Measurements from ENCODE around the gene UFSP1.
"Not testable (repeated sequence)": the region's sequence is repeated elsewhere in the genome, so short reads cannot be mapped to it uniquely, and the experiment has no call there.

UFSP1 gene

GRCh38 chr7:100888988-100889750, at the start of gene UFSP1:
Gene UFSP1 (minus strand): TSS chr7:100889715. CDS start chr7:100889271, 444 bp downstream.
- DNase-seq, result peak; percentile 23

GRCh38 chr7:100936167-100936566, 46.7 kb upstream of the UFSP1 start:
- DNase-seq, result not testable (repeated sequence)

- not testable (repeated sequence) for DNase-seq
These were observed 45.9 kb upstream of the UFSP1 start for GRCh38 chr7:100935381-100935780.

DNA sequence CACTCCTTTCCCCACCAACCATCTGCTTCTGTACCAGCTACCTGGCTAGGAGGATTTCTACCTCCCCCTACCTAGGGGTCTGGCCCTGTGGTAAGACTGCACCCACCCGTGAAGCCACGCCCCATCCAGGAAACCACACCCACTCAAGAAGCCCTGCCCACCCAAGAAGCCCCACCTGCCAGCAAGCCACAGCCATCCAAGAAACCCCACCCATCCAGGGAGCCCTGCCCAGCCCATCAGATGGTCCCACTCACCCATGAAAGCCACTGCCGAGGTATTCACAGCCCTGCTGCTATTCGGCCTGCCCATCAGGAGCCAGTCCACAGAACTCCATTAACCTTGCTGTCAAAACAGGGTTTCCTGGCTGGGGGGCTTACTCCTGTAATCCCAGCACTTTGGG, 44.2 kb upstream of the UFSP1 start:
- DNase-seq, result no peak

DNA sequence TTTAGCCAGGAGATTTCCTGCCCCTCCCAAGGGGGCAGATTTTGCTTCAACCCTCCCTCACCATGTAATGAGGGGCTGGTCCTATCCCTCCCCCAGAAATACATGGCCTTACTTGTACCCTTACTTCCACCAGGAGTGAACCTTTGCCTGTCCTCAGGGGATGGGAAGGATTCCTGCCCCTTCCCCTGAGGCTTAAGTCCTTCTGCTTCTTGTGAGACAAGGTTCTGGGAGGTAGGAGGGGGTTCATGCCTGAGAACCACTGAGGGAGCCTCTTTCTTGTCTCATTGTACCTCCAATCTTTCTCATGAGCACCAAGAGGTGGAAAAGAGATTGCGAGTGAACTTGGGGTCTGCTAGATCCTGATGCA, 40.3 kb upstream of the UFSP1 start:
- no peak for DNase-seq

GRCh38 chr7:100923616-100924015, 34.1 kb upstream of the UFSP1 start:
- DNase-seq, result not testable (repeated sequence)

DNA sequence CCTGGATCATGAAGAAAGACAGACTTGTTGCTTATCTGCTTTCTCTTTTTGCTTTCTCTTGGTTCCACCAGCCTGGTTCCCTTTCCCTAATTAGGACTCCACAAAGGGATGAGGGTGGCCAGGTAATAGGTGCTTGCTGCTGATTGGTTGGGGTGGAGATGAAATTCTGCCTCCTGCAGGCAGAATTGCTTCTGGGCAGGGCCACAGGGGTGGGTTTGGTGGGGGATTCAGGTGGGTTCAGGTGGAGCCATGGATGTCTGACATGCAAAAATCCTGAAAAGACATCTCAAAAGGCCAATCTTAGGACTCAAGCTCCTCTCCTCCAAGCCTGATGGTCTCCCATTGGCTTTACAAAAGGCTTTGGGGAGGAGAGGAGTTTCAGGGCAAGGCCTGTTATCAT, 31.5 kb upstream of the UFSP1 start:
- DNase-seq, result no peak

DNA sequence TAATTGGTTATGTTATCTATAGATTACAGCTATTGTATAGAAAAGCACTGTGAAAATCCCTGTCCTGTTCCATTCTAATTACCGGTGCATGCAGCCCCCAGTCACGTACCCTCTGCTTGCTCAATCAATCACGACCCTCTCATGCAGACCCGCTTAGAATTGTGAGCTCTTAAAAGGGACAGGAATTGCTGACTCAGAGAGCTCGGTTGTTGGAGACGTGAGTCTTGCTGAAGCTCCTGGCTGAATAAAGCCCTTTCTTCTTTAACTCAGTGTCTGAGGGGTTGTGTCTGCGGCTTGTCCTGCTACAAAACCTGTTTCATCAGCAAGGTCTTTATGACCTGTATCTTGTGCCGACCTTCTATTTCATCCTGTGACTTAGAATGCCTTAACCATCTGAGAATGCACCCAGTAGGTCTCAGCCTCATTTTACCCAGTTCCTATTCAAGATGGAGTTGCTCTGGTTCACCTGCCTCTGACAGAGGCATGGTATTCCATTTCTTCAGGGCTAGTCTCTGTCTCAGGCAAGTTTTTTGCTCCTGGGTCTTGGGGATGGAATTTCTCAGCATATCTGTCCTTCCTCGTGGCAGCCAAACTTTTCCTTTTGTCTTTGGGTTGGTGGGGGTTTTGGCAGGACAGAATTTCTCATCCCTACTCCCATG, 30.4 kb upstream of the UFSP1 start:
- DNase-seq, result not testable (repeated sequence)

- not testable (repeated sequence) for DNase-seq
These were observed 29.8 kb upstream of the UFSP1 start for GRCh38 chr7:100919335-100919734.

- DNase-seq, result no peak
These were observed 25.4 kb upstream of the UFSP1 start for GRCh38 chr7:100914879-100915447.

DNA sequence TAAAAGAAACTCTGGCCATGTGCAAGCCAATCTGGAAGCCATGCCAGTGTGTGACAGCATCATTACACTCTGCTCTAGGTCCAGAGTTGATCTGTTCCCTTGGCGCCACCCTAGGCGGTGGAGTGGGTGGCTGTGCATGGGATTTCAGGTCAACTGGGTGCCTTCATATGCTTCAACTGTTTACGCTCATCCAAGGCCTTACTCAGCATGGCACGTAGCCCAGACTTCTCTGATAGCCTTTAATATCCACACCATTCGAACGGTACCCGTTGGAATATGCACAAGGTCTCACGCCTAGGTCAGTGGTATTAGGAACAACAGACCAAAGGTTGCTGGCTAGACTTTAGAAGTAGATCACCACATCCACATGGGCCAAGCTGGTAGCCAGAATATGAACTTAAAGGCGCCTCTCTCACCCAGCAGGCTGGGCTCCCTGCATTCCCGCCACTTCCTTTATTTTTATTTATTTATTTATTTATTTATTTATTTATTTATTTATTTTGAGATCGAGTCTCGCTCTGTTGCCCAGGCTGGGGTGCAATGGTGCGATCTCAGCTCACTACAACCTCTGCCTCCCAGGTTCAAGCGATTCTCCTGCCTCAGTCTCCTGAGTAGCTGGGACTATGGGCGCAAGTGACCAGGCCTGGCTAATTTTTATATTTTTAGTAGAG, 24.8 kb upstream of the UFSP1 start:
- DNase-seq, result no peak

DNA sequence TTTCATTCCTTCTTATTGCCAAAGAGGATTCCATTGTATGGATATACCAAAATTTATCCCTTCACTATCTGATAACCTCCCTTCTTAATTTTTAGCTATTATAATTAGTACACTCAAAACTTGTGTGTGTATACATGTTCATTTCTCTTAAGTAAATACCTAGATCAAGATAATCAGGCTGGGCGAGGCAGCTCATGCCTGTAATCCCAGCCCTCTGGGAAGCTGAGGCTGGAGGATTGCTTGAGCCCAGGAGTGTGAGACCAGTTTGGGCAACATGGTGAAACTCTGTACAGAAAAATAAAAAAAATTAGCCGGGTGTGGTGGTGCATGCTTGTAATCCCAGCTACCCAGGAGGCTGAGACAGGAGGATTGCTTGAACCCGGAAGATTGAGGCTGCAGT, 22.0 kb upstream of the UFSP1 start:
- DNase-seq, result no peak

DNA sequence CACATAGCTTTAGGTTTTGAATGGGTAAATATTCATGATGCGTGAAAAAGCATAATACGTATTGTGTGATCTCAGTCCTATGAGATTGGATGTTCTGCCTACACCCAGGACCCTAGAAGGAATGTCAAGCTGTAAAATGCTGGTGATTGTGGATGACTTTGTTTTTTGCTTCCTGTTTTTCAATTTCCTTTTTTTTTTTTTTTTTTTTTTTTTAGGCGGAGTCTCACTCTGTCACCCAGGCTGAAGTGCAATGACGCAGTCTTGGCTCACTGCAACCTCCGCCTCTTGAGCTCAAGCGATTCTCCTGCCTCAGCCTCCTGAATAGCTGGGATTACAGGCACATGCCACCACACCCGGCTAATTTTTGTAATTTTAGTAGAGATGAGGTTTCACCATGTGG, 20.9 kb upstream of the UFSP1 start:
- DNase-seq, result not testable (repeated sequence)

GRCh38 chr7:100908512-100908911, 19.0 kb upstream of the UFSP1 start:
- no peak for DNase-seq

DNA sequence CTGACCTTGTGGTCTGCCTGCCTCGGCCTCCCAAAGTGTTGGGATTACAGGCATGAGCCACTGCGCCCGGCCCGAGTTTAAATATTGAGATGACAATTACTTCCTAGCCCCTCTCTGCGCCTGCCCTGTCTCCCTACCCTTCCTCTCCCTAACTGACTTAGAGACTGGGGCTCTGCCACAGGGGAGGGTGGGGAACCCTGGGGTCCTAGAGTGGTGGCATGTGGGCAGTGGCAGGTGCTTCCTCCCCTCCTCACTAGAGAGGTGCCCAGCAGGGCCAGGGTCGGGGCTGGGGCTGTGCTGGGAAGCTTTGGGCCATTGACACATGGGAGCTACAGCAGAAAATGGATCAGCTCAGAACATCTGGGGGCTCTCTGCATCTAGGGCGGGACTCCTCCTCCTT, 13.1 kb upstream of the UFSP1 start:
- no peak for DNase-seq

GRCh38 chr7:100901921-100902332, 12.4 kb upstream of the UFSP1 start:
- no peak for DNase-seq

DNA sequence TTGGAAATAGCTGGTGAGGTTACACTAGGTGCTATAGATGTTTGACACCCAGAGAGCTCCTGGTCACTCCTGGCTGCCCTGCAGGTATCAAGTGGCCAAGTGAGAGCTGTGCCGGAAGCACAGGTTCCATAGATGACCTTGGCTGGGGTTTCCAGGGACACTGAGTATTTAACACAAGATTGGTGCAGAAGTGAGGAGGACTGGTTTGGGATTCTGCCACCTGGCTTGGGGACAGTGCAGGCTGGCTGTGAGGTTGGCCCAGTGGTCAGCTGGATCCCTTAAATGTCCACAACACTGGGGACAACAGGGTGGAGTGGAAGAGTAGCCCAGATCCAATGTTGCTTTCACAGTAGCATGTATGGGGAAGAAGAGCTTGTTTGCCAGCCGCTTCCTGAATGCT, 11.5 kb upstream of the UFSP1 start:
- DNase-seq, result no peak

DNA sequence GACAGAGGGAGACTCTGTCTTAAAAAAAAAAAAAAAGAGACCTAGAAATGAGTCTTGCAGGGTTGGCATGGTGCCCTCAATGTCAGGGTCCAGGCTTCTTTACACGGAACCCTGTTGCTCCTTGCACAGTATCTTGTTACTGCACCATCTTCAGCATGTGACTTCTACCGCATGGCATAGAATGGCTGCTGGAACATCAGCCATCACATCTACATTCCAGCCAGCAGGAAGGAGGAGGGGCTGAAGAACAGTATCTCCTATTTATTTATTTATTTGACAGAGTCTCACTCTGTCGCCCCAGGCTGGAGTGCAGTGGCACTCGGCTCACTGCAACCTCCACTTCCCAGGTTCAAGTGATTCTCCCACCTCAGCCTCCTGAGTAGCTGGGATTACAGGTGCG, 9.9 kb upstream of the UFSP1 start:
- no peak for DNase-seq

DNA sequence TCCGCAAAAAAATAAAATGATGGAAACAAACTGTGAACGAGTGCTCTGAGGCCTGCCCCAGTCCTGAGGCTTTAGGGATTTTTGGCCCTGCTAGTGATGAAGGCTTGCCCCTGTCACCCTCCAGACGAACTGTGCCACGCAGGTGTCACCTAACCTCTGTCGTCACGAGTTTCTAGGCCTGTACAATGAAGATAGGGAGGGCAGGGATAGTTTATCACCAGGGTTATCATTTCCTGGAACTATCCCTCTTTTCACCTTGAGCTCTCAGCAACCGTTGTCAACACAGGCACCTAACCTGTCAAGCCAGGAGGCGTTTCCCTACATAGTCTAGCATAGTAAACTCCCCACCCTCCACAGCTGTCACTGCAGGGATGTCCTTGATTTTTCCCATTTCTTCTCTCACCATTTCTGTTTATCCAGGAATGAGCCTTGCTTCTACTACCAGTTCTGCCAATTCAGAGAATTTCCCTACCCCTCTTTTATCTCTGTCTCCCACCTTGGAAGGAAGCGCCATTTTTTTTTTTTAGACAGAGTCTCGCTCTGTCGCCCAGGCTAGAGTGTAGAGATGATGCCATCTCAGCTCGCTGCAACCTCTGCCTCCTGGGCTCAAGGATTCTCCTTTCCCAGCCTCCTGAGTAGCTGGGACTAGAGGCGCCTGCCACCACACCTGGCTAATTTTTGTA, 8.4 kb upstream of the UFSP1 start:
- no peak for DNase-seq

- DNase-seq, result no peak
These were observed 7.5 kb upstream of the UFSP1 start for GRCh38 chr7:100896732-100897608.

GRCh38 chr7:100895956-100896731, 6.6 kb upstream of the UFSP1 start:
- no peak for DNase-seq

GRCh38 chr7:100895701-100895955, 6.1 kb upstream of the UFSP1 start, which contains the start of gene ACHE:
Gene ACHE (minus strand): TSS chr7:100895888. CDS start chr7:100894232, 1,656 bp downstream.
- no peak for DNase-seq
